A549 (cell line): Measurements from ENCODE around the gene TCP1.

Experiments
- EP300 ChIP-seq, 2 experiments: fragments of >200 bp; sonication (Bioruptor Twin); formaldehyde crosslinking; IDR thresholded peaks; 2 replicates in 1 of 2; 3 replicates in 1 of 2; pipeline ENCODE4 v1.6.1; 2016 to 2017
- HEYL ChIP-seq: fragments of 250-450 bp; sonication (Bioruptor Pico); IDR thresholded peaks from 2 replicates; pipeline ENCODE4 v1.8.0; 2021; ENCODE audit warnings: mild to moderate bottlenecking, moderate library complexity
- TF ChIP-seq, protein P1 (sequence below): fragments of >200 bp; sonication (Bioruptor Twin); formaldehyde crosslinking; IDR thresholded peaks from 3 replicates; pipeline ENCODE4 v1.5.1; 2016

DNA sequence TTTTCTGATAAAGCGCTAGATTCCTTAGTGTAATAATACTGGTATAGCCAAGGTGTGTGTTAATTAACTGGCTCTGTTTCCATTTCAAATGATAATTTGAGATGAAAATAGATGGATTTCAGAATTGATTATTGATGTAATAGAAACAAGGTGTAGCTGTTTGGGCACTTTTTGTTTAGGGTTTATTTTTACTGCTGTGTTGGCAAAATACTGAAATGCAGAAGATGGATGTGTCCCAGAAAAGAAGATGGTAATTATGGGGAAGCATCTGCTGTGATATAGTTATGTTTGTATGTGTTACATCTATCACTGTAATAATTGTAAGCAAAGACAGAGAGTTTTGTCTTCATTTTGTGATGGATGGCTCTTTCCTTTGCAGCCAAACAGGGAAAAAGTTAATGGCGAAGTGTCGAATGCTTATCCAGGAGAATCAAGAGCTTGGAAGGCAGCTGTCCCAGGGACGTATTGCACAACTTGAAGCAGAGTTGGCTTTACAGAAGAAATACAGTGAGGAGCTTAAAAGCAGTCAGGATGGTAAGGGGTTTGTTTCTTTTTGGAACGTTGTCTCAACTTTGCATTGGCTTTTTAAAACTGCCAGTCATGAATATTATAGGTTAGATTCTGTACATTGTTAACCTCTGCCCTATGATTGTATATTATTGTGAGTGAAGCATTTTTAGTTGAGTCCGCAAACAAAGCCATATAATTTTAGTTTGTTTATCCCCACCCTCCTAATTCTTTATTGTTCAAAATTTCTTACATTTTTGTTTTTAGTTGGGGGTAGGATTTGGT, 36.1 kb downstream of the TCP1 start:
- TF ChIP-seq, protein P1, sequence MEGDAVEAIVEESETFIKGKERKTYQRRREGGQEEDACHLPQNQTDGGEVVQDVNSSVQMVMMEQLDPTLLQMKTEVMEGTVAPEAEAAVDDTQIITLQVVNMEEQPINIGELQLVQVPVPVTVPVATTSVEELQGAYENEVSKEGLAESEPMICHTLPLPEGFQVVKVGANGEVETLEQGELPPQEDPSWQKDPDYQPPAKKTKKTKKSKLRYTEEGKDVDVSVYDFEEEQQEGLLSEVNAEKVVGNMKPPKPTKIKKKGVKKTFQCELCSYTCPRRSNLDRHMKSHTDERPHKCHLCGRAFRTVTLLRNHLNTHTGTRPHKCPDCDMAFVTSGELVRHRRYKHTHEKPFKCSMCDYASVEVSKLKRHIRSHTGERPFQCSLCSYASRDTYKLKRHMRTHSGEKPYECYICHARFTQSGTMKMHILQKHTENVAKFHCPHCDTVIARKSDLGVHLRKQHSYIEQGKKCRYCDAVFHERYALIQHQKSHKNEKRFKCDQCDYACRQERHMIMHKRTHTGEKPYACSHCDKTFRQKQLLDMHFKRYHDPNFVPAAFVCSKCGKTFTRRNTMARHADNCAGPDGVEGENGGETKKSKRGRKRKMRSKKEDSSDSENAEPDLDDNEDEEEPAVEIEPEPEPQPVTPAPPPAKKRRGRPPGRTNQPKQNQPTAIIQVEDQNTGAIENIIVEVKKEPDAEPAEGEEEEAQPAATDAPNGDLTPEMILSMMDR = no peak
- TF ChIP-seq EP300 (IDR thresholded peaks at IDR 0.05) (no peak), HEYL (no peak)
